GM12878 (cell line): Measurements from ENCODE around the gene PRODH. TPM values are rescaled to one million over a fixed set of nuclear protein-coding genes. Genes with fewer than 3 reads are reported as not detected.

ENCODE experiments used
- ATAC-seq: fragments of 200-7000 bp; cut with Tn5 transposase; 3 replicates; pipeline ENCODE4 v1.9.1; 2020; ENCODE audit warnings: mild to moderate bottlenecking, moderate library complexity
- BruUV-seq: library from RNA; stranded (reverse); fragments of 400-500 nt; replicated peaks from 2 replicates; lab custom pipeline; 2021; lab: Mats Ljungman, UMichigan
- CTCF ChIA-PET: fragments of 300-600 bp; sonication (Branson Sonifier 250); formaldehyde crosslinking; extraction: SDS; loops from one replicate; lab custom pipeline; 2021; ENCODE audit warnings: inconsistent platforms; lab: Yijun Ruan, JAX
- POLR2A ChIA-PET: fragments of 350-600 bp; formaldehyde crosslinking; extraction: SDS; loops from one replicate; lab custom pipeline; 2021; ENCODE audit warnings: inconsistent platforms; lab: Charles Lee
- RAD21 ChIA-PET: fragments of 300-600 bp; sonication (Branson Sonifier 250); formaldehyde crosslinking; loops from one replicate; lab custom pipeline; 2023; ENCODE audit warnings: antibody characterized with exemption; ENCODE audit not compliant: unreplicated experiment; lab: Charles Lee
- SMC1A ChIA-PET: fragments of 300-600 bp; sonication (Branson Sonifier 250); formaldehyde crosslinking; loops from one replicate; lab custom pipeline; 2023; ENCODE audit not compliant: unreplicated experiment, uncharacterized antibody; lab: Charles Lee
- DNase-seq: peaks from one replicate; pipeline ENCODE4 v3.0.0-alpha.2; 2011; ENCODE audit warnings: low read depth, low spot score
- FAIRE-seq: peaks from 3 replicates; lab custom pipeline; 2011; peaks lifted over from hg19 to GRCh38; lab: Jason Lieb, UNC
- H2AFZ ChIP-seq: 2 replicates; pipeline ENCODE4 v1.6.0; 2011; ENCODE audit warnings: low read depth, low read length, control low read depth; ENCODE audit not compliant: control insufficient read depth
- H3K27ac ChIP-seq: 2 replicates; pipeline ENCODE4 v1.5.1; 2011; ENCODE audit warnings: control low read depth; ENCODE audit not compliant: control insufficient read depth, insufficient read depth
- H3K27me3 ChIP-seq, 2 experiments: replicated peaks in 1 of 2; 2 replicates each; pipeline versions ENCODE4 v1.6.0 to v1.6.1; 2011; ENCODE audit warnings: low read length in 1 of 2; ENCODE audit not compliant: control insufficient read depth in 2 of 2, insufficient read depth in 2 of 2
- H3K36me3 ChIP-seq, 2 experiments: 2 replicates each; pipeline ENCODE4 v1.5.1; 2011; ENCODE audit warnings: low read length in 1 of 2; ENCODE audit not compliant: control insufficient read depth in 2 of 2, insufficient read depth in 2 of 2
- H3K4me1 ChIP-seq: 2 replicates; pipeline ENCODE4 v1.6.1; 2011; ENCODE audit warnings: mild to moderate bottlenecking, low read length, moderate library complexity, mixed read lengths; ENCODE audit not compliant: control insufficient read depth, insufficient read depth
- H3K4me2 ChIP-seq: 2 replicates; pipeline ENCODE4 v1.6.0; 2011; ENCODE audit warnings: control low read depth; ENCODE audit not compliant: control insufficient read depth, insufficient read depth
- H3K4me3 ChIP-seq: fragments of 200-600 bp; sonication (generic); 2 replicates; pipeline ENCODE4 v1.5.1; 2016
- H3K79me2 ChIP-seq: 2 replicates; pipeline ENCODE4 v1.6.0; 2011; ENCODE audit warnings: low read length; ENCODE audit not compliant: control insufficient read depth, insufficient read depth
- H3K9ac ChIP-seq: 2 replicates; pipeline ENCODE4 v1.8.0; 2011; ENCODE audit warnings: low read length, control low read depth, mixed read lengths; ENCODE audit not compliant: control insufficient read depth, insufficient read depth
- H3K9me3 ChIP-seq: replicated peaks from 3 replicates; pipeline ENCODE4 v1.5.1; 2011; ENCODE audit warnings: mild to moderate bottlenecking, low read length; ENCODE audit not compliant: control insufficient read depth, insufficient read depth
- H4K20me1 ChIP-seq: 2 replicates; pipeline ENCODE4 v1.6.0; 2011; ENCODE audit not compliant: control insufficient read depth, insufficient read depth
- ASH2L ChIP-seq: fragments of 300-600, 200-600 bp; sonication (generic); IDR thresholded peaks from 2 replicates; pipeline ENCODE4 v1.6.1; 2017; ENCODE audit warnings: low read depth, mild to moderate bottlenecking, borderline replicate concordance
- BCL3 ChIP-seq: IDR thresholded peaks from 2 replicates; pipeline ENCODE4 v1.6.1; 2011; ENCODE audit warnings: borderline replicate concordance, low read depth, mild to moderate bottlenecking, moderate library complexity, low read length; ENCODE audit not compliant: insufficient read depth, poor library complexity, severe bottlenecking
- E4F1 ChIP-seq: fragments of 450-650 bp; IDR thresholded peaks from 2 replicates; pipeline ENCODE4 v1.6.1; 2018; ENCODE audit warnings: borderline replicate concordance, mild to moderate bottlenecking; ENCODE audit not compliant: partially characterized antibody
- IKZF1 ChIP-seq: fragments of 450-650 bp; conservative IDR thresholded peaks from 2 replicates; pipeline ENCODE4 v1.6.1; 2017; ENCODE audit warnings: antibody characterized with exemption, mild to moderate bottlenecking
- MTA3 ChIP-seq: IDR thresholded peaks from 2 replicates; pipeline ENCODE4 v1.6.1; 2012; ENCODE audit warnings: low read length, inconsistent platforms, borderline replicate concordance
- SP1 ChIP-seq: IDR thresholded peaks from one replicate; pipeline ENCODE4 v1.6.1; 2011; ENCODE audit warnings: low read depth, low read length
- SREBF1 ChIP-seq: IDR thresholded peaks from 2 replicates; pipeline ENCODE4 v1.6.1; 2012; ENCODE audit warnings: mild to moderate bottlenecking, low read length
- TCF12 ChIP-seq: IDR thresholded peaks from 2 replicates; pipeline ENCODE4 v1.6.1; 2011; ENCODE audit warnings: low read depth, mild to moderate bottlenecking, low read length
- ZNF207 ChIP-seq: fragments of 450-650 bp; IDR thresholded peaks from 2 replicates; pipeline ENCODE4 v1.6.1; 2014; ENCODE audit warnings: antibody characterized with exemption, mild to moderate bottlenecking, borderline replicate concordance
- ZNF592 ChIP-seq: fragments of 450-650 bp; IDR thresholded peaks from 2 replicates; pipeline ENCODE4 v1.6.1; 2017; ENCODE audit warnings: mild to moderate bottlenecking, moderate library complexity
- whole genome bisulfite sequencing: methylation state at CpG from one replicate; pipeline ENCODE4 v1.1.6; 2016; ENCODE audit warnings: low lambda C conversion rate; ENCODE audit not compliant: insufficient replicate concordance, insufficient coverage; ENCODE audit errors: missing lambda C conversion rate; 5-methylcytosine and 5-hydroxymethylcytosine counted together
- in situ Hi-C: fragments of 300-500 bp; cut with MboI; formaldehyde crosslinking; loops from 9 replicates; pipeline ENCODE4 v1.14.3; 2018; ENCODE audit warnings: mixed read lengths
- intact Hi-C: fragments of 100-400 bp; cut with micrococcal nuclease; formaldehyde crosslinking; loops from one replicate; pipeline ENCODE4 v1.14.2; 2022; ENCODE audit not compliant: unreplicated experiment
- polyA plus RNA-seq, 11 experiments: library from polyadenylated mRNA; depleted of rRNA in 4 of 11; unstranded in 6 of 11; stranded (reverse) in 5 of 11; fragments of >200 nt; fragmentation: Nextera tagmentation in 4 of 11; fragmentation: Illumina TruSeq in 1 of 11; extraction: Ambion mirVana in 4 of 11; extraction: Trizol in 1 of 11; gene quantifications; 1 replicate in 1 of 11; 2 replicates in 10 of 11; pipeline versions ENCODE4 v1.2.1 to v1.2.3, GENCODE V29; 2011 to 2016; ENCODE audit warnings: inconsistent platforms in 2 of 11, missing spikeins in 2 of 11, low read depth in 1 of 11
- total RNA-seq, 4 experiments: library from RNA; depleted of rRNA in 3 of 4; stranded (reverse); fragments of >200 nt in 3 of 4; fragmentation: Illumina TruSeq in 1 of 4; extraction: Trizol in 1 of 4; gene quantifications; 2 replicates each; pipeline versions ENCODE4 v1.2.1 to v1.2.3, GENCODE V29; 2013 to 2021
- TF ChIP-seq, protein P1 (sequence below): fragments of 450-650 bp; IDR thresholded peaks from 2 replicates; pipeline ENCODE4 v1.6.1; 2016; ENCODE audit warnings: mild to moderate bottlenecking, moderate library complexity, borderline replicate concordance

Gene PRODH
- total and polyA plus RNA-seq, 10 of the 15 experiments (the other 5 are each of a cell fraction or from before 2014, with no cell fraction given), result 0.03 to 0.10 (median 0.07) TPM; not detected in 6

DNA sequence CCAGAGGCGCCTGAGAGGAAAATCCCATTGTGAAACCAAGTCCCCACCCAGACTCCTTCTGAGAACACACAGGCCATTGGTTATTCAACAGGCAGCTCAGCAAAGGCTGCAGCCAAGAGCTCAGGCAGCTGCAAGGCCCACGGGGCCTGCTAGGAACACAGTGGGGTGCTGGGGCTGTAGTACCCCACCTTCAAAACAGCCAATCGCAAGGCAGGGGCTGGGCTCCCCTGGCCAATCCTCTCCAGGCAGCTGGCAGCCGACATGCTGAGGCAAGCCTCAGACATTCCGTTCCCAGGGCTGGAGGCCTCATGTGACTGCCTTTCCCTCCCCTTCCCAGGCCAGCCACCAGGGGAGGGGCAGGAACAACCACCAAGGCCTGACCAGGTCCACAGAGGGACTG is 6.6 kb downstream of the PRODH start (continued):
- TF ChIP-seq, protein P1, sequence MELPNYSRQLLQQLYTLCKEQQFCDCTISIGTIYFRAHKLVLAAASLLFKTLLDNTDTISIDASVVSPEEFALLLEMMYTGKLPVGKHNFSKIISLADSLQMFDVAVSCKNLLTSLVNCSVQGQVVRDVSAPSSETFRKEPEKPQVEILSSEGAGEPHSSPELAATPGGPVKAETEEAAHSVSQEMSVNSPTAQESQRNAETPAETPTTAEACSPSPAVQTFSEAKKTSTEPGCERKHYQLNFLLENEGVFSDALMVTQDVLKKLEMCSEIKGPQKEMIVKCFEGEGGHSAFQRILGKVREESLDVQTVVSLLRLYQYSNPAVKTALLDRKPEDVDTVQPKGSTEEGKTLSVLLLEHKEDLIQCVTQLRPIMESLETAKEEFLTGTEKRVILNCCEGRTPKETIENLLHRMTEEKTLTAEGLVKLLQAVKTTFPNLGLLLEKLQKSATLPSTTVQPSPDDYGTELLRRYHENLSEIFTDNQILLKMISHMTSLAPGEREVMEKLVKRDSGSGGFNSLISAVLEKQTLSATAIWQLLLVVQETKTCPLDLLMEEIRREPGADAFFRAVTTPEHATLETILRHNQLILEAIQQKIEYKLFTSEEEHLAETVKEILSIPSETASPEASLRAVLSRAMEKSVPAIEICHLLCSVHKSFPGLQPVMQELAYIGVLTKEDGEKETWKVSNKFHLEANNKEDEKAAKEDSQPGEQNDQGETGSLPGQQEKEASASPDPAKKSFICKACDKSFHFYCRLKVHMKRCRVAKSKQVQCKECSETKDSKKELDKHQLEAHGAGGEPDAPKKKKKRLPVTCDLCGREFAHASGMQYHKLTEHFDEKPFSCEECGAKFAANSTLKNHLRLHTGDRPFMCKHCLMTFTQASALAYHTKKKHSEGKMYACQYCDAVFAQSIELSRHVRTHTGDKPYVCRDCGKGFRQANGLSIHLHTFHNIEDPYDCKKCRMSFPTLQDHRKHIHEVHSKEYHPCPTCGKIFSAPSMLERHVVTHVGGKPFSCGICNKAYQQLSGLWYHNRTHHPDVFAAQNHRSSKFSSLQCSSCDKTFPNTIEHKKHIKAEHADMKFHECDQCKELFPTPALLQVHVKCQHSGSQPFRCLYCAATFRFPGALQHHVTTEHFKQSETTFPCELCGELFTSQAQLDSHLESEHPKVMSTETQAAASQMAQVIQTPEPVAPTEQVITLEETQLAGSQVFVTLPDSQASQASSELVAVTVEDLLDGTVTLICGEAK, result no peak
- TF ChIP-seq ZNF207 (no peak), BCL3 (no peak), TCF12 (no peak)

GRCh38 chr22:18927573-18927972 is 8.5 kb downstream of the PRODH start:
- no peak for DNase-seq
- Histone ChIP-seq H2AFZ (no peak overlapping the region), H3K4me1 (no peaks in the 10 kb centered on the region), H3K79me2 (no peaks in the 10 kb centered on the region), H3K4me3 (no peak overlapping the region), H3K4me2 (no peak overlapping the region), H4K20me1 (no peaks in the 10 kb centered on the region), H3K27ac (no peak overlapping the region), H3K9me3 (no peaks in the 10 kb centered on the region), H3K36me3 (no peaks in the 10 kb centered on the region), H3K9ac (no peak overlapping the region), H3K27me3 (no peaks in the 10 kb centered on the region)
- ChIA-PET CTCF (no interaction called here), RAD21 (no interaction called here), POLR2A (no interaction called here), SMC1A (no interaction called here)
- no CpG with 5 or more reads among the region's 5 CpGs for WGBS
- intact Hi-C loops (no loop called here), in situ Hi-C loops (no loop called here)
- no peak for FAIRE-seq
- no peak for ATAC-seq
- no TSS peak for BruUV-seq
- TF ChIP-seq ASH2L (no peak), SP1 (no peak), SREBF1 (no peak), E4F1 (no peak), ZNF592 (no peak), MTA3 (no peak), IKZF1 (no peak)
